ENCODE data around the gene KIF12.
"Not testable (repeated sequence)": the region's sequence is repeated elsewhere in the genome, so short reads cannot be mapped to it uniquely, and the experiment has no call there.

KIF12 gene

DNA sequence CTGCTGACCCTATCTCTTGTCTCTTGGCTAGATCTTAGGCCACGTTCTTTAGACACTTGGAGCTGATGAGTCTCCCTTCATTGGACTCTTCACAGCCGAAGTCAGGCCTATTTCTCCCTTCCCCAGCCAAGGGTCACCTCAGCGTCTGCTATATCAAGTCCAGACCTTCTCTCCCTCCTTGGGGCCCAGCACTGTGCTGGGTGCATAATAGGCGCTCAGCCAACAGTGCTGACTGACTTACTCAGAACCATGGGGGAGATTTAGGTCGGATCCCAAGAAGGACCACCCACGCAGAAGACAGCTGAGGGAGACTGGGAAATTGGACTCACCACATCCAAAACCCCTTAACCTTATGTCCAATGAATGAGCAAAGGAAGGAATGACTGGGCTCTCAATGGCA lies 15.4 kb downstream of the KIF12 start:
- no peak for DNase-seq

- DNase-seq = not testable (repeated sequence)
Observed at GRCh38 chr9:114082763-114083412, 16.2 kb downstream of the KIF12 start.

GRCh38 chr9:114082017-114082762 lies 16.9 kb downstream of the KIF12 start:
- DNase-seq = peak; percentile 67

DNA sequence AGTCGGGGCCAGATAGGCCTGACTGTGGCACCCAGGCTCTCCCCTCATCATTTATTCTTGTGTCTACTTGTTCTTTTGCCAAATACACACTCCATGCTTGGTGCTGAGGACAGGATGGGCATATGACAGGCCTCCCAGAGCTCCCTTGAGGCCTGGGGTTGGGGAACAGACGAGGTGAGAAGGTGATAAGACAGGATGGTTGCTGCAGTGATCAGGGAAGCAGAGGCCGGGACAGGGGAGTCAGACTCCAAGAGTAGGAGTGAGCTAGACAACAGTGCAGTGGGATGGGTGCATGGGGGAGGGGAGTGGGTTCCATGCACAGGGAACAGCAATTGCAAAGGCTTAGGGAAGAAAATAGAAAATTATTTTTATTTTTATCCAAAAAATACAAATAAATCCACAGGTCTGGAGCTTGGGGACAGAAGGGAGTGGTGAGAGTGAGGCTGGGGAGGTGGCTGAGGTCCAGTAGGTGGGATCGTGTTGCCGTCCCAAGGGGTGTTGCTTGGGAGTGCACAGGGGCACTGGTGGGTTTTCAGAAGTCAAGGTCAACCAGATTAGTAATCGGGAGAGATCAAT lies 17.6 kb downstream of the KIF12 start:
- DNase-seq = no peak

- DNase-seq = no peak
Observed at GRCh38 chr9:114080773-114081440, 18.2 kb downstream of the KIF12 start.

- DNase-seq = no peak
Observed at GRCh38 chr9:114080195-114080772, 18.8 kb downstream of the KIF12 start.

GRCh38 chr9:114078781-114079156 lies 20.3 kb downstream of the KIF12 start:
- DNase-seq = no peak

GRCh38 chr9:114078021-114078780 lies 20.9 kb downstream of the KIF12 start, which contains the start of gene AMBP:
AMBP (minus strand) TSS chr9:114078300; CDS start chr9:114078209, 91 bp downstream.
- no peak for DNase-seq

GRCh38 chr9:114077162-114077837 lies 21.8 kb downstream of the KIF12 start:
- DNase-seq = no peak

- no peak for DNase-seq
Observed at GRCh38 chr9:114076237-114077161, 22.6 kb downstream of the KIF12 start.

DNA sequence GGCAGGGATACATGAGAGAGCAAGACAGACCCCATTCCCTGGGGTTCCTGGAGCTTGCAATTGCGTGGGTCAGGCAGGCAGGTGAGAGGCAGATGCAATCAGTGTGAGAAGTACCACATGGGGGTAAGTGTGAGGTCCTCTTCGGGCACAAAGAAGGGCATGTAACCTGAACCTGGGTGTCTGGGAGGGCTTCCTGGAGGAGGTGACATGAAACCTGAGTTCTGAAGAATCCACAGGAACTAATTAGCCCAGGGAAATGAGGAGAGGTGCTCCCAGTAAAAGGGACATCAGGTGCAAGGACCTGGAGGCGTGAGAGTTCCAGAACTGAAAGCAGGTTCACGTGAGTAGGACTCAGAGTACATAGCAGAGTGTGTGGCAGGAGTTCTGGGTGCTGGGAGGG lies 23.5 kb downstream of the KIF12 start:
- no peak for DNase-seq

DNA sequence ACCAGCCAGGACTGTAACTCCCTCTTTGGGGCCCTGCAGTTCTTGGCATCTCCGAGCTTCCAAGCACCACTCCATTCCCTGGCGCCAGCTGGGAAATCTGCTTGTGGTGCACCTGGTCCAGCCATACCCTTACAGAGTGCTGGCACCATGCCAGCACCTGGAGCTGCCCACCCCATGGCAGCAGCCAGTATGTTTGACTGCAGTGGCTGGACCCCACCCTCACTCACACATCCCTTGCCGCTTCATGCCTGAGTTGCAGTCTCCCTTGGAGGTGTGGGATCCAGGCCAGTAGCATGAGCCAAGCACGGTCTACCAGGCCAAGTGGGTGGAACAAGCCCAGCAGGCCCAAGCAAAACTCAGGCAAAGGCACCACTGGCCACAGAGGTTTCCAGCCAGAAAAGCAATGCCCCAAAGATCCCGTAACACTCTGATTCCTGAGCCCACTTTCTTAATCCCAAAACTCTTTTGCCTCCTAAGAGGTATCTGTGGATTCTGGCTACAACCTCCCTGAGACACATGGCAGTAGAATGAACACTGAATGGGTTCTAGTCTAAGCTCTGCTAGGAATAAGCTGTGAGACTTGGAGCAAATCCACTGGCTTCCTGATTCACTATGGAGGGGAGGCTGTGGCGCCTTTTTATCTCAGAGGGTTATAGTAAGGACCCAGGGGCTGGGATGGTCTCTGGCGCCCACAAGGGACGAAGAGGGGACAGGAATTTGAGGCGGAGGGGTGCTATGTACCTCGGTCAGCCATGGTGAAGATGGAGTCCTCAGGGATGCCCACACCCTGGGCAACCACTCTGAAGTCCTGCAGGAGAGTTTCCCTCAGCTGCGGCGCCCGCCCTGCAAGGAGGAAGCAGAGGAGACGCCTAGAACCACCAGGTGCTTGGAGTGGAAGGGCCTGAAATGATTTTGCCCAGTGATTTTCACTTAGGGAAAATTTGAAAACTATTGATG lies 26.6 kb downstream of the KIF12 start:
- no peak for DNase-seq

GRCh38 chr9:114071197-114071795 lies 27.8 kb downstream of the KIF12 start:
- no peak for DNase-seq

DNA sequence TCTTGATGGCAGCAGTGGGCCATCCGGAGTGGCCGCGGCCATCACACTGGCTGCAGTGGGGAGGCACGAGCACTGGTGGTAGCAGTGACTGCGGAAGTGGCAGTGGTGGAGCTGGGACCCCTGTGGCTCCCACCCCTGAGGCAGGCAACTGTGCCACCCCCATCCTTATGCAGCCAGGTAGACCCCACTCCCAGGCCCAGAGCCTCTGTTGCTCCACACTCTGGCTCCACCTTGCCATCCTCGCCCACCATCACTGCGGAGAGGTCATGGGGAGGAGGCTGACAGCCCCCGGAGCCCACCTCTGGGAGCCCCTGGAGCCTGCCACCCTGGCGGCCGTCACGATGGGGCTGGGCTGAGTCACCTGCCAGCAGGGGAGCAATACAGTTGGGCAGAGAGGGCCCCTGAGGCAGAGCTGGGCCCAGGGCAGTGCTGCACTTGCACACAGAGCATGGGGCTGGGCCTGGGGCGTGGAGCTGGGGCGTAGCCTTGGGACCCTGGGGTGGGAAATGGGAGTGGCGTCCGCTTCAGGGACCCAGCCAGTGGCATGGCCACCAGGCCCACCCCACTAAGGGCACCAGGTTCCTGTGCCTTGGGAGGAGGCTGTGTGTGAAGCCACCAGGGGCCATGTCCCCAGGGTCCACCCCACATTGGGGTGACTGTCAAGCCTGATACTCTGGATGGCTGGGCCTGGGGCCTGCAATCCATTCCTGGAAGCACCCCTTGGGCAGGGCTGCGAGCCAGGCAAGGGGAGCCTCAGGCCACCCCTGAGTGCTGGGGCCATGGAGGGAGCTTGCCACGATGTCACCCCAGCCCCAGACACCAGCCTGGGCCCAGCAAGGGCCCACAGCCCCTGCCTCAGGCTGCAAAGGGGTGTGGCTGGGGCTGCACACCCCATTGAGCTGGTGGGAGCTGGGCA lies 28.6 kb downstream of the KIF12 start:
- no peak for DNase-seq

DNA sequence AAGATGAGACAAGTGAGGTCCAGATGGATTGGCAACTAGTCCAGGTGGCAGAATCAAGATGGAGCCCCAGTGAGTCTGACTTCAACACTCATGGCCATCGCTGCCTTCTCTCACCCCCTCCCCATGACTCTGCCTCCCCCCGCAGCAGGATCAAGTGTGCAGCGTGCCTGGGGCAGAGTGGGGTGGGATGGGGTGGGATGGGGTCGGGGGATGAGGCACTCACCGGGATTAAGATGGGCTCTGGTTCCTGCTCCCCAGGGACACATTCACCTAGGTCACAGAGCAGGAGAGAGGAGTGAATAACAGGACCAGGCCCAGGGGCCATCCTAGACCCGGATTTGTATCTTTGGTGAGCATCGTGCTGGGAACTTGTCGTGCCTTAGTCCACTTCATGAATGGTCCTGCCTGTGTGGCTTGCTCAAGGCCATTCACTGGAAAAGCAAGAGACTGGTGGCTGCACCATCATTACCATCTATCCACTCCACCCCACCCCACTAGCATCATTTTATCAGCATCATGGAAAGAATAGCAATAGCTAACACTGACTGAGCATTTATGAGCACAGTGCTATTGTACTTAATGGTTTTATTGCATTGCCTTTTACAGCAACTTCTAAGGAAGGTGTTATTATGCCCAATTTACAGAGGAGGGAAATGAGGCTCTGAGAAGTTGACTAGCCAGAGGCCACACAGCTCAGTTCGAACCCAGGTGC lies 29.5 kb downstream of the KIF12 start:
- DNase-seq = no peak

DNA sequence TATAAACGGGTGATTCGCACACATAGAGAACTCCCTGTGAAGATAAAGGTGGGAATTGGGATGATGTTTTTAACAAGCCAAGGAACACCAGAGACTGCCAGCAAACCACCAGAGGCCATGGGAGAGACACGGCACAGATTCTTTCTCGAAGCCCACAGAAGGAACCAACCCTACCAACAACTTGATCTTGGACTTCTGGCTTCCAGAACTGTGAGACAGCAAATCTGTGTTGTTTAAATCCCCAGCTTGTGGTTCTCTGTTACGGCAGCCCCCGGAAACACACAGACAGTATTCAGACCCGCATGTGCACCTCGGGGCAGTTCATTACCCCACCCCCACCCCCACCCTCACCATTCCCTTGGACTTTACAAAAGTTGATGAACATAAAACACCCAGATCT lies 33.8 kb downstream of the KIF12 start:
- DNase-seq = no peak

DNA sequence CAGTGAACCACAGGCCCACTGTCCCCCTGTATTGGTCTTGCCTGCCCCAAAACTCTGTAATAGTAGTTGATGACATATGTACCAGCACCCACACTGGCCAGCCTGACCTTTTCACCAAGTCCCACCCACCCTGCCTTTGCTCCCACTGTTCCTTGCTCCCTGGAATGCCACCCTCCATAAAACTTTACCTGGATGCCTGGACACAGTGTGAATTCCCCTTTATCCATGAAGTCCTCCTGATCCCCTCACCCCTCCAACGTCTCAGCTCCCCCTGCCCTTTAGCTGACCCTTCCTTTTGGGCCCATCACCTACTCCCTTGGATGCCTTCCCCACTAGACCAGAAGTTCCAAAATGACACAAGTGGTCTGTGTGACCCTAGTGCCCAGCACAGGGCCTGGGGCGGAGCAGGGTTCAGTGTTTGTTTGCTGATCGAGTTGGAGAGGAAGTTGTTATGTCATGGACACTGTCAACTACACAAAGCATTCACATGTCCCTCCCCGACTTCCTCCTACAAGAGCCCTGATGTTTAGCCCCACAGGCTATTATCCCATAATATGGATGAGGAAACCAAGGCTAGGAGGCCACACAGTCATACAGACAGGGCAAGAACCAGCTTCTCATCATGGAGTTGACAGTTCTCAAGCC lies 37.1 kb downstream of the KIF12 start:
- DNase-seq = no peak

Measured in effector CD8-positive, alpha-beta T cell (primary cell).